Stimulated activated naive CD4-positive, alpha-beta T cell treated with Interleukin-2 at 50 U/mL for 16 hours (primary cell): ENCODE results near the gene HNRNPCL1.
"Not testable (repeated sequence)": the region's sequence is repeated elsewhere in the genome, so short reads cannot be mapped to it uniquely, and the experiment has no call there.

ENCODE experiments used
- DNase-seq: peaks from one replicate; lab custom pipeline; 2025; lab: John Stamatoyannopoulos, UW

Gene HNRNPCL1

GRCh38 chr1:12848620-12849019 is at the start of gene HNRNPCL1:
TSS of gene HNRNPCL1 (minus strand) at chr1:12848720. CDS start at chr1:12848289, 431 bp downstream.
- DNase-seq, result not testable (repeated sequence)

- DNase-seq, result not testable (repeated sequence)
Observed at GRCh38 chr1:12898170-12898569, 49.6 kb upstream of the HNRNPCL1 start, which contains the start of gene PRAMEF10. TSS of gene PRAMEF10 (minus strand) at chr1:12898270. CDS start at chr1:12895847, 2,423 bp downstream.

GRCh38 chr1:12886101-12886500 is 37.6 kb upstream of the HNRNPCL1 start, which contains the start of gene PRAMEF4:
TSS of gene PRAMEF4 (minus strand) at chr1:12886201. CDS start at chr1:12883394, 2,807 bp downstream.
- DNase-seq, result not testable (repeated sequence)

GRCh38 chr1:12878453-12878852 is 29.9 kb upstream of the HNRNPCL1 start:
- DNase-seq, result not testable (repeated sequence)

GRCh38 chr1:12863131-12863880 is 14.8 kb upstream of the HNRNPCL1 start:
- DNase-seq, result not testable (repeated sequence)

- DNase-seq, result not testable (repeated sequence)
Observed at GRCh38 chr1:12856786-12857185, 8.3 kb upstream of the HNRNPCL1 start, which contains the start of gene PRAMEF2. TSS of gene PRAMEF2 (plus strand) at chr1:12857086. CDS start at chr1:12859010, 1,924 bp downstream.

GRCh38 chr1:12851779-12852178 is 3.3 kb upstream of the HNRNPCL1 start:
- no peak for DNase-seq

- not testable (repeated sequence) for DNase-seq
Observed at GRCh38 chr1:12833251-12833650, 15.3 kb downstream of the HNRNPCL1 start.

- not testable (repeated sequence) for DNase-seq
Observed at GRCh38 chr1:12831310-12831709, 17.2 kb downstream of the HNRNPCL1 start, which contains the start of gene PRAMEF11. TSS of gene PRAMEF11 (minus strand) at chr1:12831410. CDS start at chr1:12828789, 2,621 bp downstream.

GRCh38 chr1:12819061-12819460 is 29.5 kb downstream of the HNRNPCL1 start:
- DNase-seq, result not testable (repeated sequence)

GRCh38 chr1:12811409-12811784 is 37.1 kb downstream of the HNRNPCL1 start:
- no peak for DNase-seq

GRCh38 chr1:12810691-12811408 is 37.7 kb downstream of the HNRNPCL1 start:
- DNase-seq, result no peak

GRCh38 chr1:12809933-12810332 is 38.6 kb downstream of the HNRNPCL1 start:
- DNase-seq, result no peak

GRCh38 chr1:12799730-12800129 is 48.8 kb downstream of the HNRNPCL1 start:
- DNase-seq, result no peak

- no peak for DNase-seq
Observed at GRCh38 chr1:12798911-12799310, 49.6 kb downstream of the HNRNPCL1 start.
